Measurements from ENCODE around the gene STXBP3.
"Not testable (repeated sequence)": the region's sequence is repeated elsewhere in the genome, so short reads cannot be mapped to it uniquely, and the experiment has no call there.

The STXBP3 gene

DNA sequence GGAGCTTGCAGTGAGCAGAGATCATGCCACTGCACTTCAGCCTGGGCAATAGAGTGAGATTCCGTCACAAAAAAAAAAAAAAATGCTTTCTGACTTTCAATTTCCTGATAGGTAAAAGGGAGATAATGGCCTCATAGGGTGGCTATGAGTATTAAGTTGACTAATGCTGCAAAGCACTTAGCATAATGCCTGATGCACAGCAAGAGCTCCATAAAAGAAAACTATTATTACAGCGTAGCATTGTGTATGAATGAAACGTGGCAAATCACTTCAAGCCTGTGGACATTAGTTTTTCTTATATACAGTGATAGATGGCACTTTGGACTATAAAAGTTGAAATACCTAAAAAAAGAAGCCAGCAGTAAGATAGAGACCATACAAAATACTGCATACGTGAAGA lies 17.0 kb upstream of the STXBP3 start:
- DNase-seq: no peak

DNA sequence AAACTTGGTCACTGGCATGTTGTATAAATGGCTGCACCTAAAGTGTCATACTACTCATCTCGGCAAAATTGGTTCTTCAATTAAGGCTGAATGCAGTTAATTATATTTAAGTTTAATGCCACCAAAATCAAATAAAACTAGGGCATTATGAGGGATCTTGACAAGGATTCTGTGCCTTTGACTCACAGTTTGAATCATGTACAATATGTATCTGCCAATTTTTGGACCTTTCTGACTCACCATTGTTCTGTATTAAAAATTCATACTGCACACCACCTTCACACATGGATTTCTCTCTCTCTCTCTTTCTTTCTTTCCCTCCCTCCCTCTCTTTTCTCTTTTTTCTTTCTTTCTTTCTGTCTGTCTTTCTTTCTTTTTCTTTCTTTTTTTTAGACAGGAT lies 14.1 kb upstream of the STXBP3 start:
- DNase-seq: no peak

DNA sequence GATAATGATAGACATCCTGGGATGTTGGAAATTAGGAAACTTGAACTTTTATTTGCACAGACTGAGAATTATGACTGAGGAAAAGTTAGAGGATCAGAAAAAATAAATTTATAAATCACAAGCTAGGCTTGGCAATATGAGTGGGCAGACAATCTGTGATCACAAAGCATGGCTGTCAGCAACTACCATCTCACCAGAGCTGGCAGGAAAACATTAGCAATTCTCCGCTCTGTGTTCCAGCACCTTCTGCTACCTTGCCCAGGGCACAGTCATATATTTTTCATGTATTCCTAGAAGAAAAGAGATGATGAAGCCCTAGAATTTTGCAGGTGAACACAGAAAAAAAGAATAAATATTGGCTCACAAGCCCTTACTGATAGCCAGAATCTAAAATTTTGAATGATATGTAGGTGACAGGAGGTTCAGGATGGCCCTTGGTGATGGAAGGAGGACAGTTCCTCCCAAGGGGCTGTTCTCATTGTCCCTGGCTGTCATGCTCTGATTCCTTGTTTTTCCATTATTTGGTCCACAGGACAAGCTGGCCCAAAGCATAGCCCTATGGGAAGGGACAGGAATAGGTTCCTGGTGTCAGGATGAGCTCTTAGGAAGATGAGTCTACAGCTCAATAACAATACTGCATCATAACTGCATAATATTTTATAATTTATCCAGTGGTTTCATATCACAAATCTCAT lies 12.2 kb upstream of the STXBP3 start:
- DNase-seq: no peak

DNA sequence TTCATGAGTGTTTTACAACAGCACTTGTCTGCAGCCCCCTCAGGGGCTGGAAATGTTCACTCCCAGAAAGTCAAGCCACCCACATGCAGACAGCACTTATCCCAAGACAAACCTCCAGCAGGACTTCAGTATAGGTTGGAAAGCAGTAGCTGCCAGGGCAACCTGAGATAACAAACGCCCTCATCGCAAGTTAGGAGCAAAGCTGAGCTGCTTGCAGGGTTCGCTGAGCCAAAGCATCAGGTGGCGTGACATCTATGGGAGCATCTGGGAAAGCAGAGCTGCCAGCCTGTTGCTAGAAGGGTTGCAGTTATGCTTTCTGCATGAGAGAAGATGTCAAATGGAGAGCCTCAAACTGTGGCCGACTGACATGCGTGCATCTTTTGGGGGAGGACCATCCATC lies 4.2 kb upstream of the STXBP3 start:
- no peak for DNase-seq

DNA sequence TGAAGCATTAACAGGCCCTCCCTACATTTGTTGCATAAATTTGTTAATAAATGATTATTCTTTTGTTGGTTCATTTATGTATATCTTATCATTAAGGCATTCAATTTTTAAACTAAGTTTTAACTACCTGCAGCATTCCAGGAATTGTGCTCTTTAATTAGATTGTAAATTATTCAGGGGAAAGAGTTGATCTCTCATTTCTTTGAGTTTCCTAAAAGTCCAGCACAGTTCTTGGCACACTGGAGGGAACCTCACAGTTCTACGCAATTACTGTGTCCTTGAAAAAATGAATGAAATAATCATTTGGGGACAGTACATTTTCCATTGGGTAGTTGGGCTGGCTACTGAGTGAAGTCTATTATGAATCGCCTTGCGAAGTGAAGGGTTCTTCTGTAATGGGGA lies 493 bp upstream of the STXBP3 start:
- no peak for DNase-seq

DNA sequence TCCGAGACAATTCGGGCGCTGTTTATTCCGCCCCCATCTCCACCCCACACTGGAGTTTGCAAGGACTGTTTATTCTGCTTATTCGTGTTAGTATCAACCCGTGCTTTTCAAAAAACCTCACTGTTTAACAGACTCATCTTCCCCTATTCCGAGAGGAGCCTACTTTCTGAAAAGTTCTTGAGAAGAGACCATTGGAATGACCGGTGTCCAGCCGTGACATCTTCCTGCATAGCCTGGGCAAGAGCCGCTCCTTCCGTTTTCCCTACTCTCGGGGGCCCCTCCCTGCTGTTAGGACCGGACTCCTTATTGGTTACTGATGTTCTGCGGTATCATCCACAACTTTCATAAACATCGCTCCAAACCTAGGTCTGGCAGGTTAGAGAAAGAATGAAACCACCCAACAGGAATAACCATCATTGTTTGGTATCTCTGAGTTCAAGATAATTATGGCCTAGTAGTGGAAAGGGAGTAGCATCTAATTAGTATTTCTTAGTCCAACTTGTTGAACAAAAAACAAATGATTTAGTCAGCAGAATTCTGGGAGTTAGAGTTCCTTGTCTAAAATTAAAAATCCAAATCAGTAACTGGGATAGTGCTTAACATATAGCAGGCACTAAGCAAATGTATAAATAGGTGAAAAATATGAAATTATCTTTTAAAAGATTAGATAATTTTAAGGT lies 837 bp downstream of the STXBP3 start:
- DNase-seq: no peak

DNA sequence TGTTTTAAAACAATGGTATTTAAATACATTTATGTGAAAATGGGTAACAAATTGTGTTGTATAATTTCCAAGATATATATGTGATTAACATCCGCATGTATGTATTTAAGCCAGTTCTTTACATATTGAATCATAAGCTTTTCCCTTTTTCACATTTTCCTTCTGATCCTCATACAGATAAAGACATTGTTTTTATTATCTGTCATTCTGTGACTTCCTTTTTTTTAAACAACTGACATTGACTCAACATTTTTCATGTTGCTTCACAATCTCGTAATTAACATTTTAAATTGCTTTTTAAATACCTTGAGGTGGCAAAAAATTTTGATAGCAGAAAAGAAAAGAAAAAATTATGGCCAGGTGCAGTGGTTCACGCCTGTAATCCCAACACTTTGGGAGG lies 1.4 kb downstream of the STXBP3 start:
- no peak for DNase-seq

DNA sequence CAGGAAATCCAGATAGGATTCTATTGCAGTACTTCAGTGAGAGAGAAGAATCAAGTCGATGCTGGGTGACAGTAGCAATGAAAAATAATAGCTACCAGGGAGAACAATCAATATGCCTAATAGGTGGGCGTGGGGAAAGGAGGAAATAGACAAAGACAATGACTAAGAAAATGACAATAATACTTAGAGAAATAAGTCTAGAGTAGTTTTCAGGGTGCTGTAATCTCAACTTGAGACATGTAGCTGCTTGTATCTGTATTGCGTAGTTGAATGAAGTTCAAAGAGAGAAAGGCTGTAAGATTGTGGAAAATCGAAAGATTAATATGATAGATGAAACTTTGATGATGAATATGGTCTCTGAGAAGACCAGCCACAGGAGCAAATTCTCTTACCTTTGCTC lies 2.6 kb downstream of the STXBP3 start:
- DNase-seq: no peak

DNA sequence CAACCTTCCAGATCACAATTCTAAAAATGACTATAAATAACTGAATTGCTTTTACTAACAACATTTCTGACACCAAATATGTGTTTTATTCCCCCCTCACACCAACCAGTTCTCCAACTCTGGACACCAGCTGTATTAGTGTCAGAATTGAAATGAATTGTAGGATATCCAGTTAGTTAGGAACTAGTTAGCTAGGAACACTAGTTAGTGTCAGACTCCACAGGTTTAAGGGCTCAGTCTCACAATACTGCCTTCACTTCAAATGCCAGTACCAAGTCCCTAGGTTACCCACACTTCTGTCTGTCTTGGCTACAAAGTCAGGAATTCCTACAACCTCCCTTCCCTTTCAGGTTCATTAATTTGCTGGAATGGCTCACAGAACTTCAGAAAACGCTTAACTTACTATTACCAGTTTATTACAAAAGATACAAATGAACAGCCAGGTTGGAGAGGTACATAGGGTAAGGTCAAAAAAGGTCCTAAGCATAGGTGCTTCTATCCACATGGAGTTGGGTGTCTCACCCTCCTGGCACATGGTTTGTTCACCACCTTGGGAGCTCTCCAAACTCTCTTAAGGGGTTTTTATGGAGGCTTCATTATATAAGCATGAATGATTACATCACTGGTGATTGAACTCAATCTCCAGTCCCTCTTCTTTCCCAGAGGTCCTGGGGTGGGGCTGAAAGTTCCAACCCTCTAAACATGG lies 4.2 kb downstream of the STXBP3 start:
- no peak for DNase-seq

DNA sequence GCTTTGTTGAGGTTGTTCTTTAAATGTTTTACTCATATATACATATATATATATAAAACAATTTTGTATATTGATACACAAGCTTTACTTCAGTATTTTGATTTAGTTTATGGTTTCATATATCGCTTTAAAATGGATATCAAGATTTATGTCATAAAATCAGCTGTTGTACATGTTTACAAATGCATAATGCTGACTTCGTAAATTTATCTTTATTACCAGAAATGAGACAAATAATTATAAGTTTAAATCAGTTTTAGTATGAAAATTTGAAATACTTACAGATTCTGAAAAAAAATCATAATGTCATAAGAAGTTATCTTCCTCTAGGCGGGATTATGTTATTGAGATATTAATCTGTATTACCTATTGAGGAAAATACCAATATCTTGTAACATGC lies 6.9 kb downstream of the STXBP3 start:
- DNase-seq: no peak

DNA sequence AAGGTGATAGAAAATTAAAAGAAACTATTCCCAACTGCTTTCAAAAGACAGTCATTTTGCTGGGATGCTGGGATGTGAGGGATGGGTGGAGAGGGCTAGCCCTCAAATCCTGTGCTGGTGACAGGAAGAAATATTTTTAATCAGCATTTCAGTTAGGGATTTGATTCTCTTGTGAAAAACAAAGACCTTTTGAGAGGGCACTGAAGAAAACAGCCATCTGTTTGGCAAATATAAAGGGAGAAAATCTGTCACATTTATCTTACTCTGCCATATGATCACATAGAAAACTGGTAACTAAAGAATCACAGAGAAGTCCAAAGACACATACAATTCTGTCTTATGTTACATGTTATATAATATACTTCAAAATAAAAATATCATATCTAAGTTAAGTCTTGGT lies 12.3 kb downstream of the STXBP3 start:
- no peak for DNase-seq

DNA sequence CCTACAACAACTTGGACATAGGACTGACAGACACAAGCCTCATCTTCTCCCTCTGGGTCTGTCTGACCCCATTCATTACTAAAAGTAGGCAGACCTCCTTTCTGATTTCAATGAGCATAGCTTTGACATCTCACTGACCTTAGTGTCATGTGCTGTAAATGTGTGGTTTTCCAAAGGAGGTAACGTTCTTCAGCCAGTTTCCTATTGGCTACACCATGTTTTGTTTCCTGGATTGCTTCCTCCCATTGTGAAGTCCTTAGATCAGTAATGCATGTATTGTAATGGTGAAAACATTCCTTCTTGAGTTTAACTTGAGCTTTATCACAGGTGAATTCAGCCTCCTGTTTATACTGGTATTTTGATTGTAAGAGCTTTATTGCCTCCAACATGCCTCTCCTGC lies 20.6 kb downstream of the STXBP3 start:
- DNase-seq: no peak

DNA sequence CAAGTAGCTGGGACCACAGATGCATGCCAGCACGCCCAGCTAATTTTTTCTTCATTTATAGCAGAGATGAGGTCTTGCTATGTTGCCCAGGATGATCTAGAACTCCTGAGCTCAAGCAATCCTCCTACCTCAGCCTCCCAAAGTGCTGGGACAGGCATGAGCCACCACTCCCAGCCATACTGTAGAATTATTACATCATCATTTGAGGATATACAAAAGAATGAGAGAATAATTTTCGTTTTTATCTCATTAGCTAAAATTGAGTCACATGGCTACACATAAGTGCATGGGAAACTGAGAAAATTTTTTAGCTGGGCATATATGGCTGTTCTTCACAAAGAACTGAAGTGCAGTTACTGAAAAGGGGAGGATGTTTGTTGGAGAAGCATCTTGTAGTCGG lies 21.2 kb downstream of the STXBP3 start:
- no peak for DNase-seq

DNA sequence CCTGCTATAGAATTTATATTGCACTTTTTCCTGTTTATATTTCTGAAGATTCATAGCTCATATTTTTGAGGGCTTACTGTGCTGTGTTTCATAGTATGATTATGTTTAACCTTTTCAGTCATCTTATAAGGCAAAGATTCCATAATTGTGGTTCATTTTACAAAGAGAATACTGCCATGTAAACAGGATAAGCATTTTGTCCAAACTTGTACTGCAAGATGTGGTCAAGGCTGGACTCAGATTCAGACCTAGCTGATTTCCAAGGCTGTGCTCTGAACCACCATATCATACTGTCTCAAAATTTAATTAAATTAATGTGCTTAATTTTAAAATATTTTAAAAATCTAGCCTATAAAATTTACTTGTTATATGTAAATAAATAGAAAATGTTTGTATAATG lies 31.4 kb downstream of the STXBP3 start:
- no peak for DNase-seq

DNA sequence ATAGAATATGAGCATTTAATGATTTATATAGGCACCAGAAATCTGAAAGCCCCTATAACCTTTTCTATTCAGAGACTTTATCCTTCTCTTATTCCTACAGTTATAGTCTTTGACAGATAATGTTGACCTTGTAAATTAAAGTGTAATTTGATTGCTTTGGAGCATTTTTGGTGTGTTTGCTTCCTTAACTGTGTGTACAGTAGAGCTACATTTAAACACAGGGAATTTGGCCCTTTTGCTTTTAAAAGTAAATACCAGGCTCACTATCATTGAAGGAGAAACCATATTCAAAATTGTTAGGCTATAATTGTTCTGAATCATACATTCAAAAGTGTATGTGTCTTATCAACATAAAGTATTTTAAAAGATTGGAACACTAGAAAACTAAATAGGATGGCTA lies 33.0 kb downstream of the STXBP3 start:
- no peak for DNase-seq

DNA sequence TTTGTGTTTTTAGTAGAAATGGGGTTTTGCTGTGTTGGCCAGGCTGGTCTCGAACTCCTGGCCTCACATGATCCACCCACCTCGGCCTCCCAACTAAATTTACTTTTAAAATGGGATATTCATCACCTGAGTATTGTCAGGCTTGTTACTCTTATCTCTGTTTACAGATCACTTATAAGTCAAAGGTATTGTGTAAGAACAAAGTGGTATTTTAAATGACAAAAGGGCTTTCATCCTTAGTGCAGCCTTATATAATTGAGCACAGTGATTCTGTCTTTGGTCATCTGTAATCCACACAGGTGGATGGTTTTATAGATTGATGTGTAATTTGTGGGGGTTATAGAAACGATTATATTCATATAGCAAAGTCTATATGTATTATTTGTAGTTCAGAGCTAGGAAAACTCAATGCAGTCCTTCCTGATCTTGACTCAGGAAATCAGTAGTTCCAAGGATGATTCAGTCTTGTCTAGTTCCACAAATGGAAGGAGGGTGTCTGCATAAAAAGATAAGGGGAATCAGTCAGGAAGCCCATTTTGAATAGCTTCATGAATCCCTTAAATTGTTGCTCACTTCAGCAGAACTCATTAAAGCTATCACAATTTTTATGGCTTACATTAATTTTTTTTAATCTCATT lies 34.6 kb downstream of the STXBP3 start:
- no peak for DNase-seq

DNA sequence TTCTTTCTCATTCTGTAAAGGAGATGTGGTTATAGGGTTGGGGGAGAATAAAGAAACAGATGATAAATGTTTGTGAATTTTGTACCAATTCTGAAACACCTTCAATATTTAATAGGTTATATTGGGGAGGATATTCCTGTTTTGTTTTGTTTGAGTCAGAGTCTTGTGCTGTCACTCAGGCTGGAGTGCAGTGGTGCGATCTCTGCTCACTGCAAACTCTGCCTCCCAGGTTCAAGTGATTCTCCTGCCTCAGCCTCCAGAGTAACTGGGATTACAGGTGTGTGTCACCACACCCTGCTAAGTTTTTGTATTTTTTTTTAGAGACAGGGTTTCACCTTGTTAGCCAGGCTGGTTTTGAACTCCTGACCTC lies 35.1 kb downstream of the STXBP3 start:
- not testable (repeated sequence) for DNase-seq

DNA sequence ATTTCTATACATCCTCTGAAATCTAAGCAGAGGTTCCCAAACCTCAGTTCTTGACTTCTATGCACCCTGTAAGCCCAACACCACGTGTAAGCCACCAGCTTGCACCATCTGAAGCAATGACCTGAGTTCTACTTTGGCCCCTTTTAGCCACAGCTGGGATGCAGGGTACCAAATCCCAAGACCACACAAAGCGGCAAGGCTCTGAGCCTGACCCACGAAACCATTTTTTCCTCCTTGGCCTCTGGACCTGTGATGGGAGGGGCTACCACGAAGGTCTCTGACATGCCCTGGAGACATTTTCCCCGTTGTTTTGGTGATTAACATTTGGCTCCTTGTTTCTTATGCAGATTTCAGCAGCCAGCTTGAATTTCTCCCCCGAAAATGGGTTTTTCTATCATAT lies 38.8 kb downstream of the STXBP3 start:
- no peak for DNase-seq

DNA sequence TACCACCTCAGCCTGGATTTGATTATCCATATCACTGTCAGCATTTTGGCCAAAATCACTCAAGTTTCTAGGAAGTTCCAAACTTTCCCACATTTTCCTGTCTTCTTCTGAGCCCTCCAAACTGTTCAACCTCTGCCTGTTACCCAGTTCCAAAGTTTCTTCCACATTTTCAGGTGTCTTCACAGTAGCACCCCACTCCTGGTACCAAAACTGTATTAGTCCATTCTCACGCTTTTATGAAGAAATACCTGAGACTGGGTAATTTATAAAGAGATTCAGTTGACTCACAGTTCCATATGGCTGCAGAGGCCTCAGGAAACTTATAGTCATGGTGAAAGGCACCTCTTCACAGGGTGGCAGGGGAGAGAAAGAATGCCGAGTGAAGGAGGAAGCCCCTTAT lies 39.4 kb downstream of the STXBP3 start:
- no peak for DNase-seq

DNA sequence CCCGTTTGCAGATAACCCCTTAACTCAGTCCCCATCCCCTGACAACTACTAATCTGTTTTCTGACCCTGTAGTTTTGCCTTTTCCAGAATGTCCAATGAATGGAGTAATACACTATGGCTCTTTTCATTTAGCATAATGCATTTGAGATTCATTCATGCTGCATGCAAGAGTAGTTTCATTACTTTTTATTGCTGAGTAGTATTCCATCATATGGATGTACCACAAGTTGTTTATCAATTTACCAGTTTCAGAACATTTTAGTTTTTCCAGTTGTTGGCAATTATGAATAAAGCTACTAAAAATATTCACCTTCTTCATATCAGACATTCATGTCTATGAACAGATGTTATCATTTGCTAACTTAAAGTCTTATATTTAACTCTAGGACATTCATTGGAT lies 45.3 kb downstream of the STXBP3 start:
- no peak for DNase-seq

DNA sequence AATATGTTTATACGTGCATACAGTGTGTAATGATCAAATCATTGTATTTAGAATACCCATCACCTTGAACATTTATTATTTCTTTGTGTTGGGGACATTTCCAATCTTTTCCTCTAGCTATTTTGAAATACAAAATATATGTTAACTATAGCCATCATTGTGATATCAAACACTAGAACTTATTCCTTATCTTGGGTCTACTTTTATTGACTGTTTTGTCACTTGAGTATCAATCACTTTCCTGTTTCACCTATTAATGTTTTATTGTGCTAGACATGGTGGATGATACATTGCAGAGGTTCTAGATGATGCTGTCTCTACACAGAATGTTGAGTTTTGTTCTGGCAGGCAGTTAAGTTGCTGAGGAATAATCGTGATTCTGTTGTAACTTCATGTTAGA lies 45.9 kb downstream of the STXBP3 start:
- no peak for DNase-seq

DNA sequence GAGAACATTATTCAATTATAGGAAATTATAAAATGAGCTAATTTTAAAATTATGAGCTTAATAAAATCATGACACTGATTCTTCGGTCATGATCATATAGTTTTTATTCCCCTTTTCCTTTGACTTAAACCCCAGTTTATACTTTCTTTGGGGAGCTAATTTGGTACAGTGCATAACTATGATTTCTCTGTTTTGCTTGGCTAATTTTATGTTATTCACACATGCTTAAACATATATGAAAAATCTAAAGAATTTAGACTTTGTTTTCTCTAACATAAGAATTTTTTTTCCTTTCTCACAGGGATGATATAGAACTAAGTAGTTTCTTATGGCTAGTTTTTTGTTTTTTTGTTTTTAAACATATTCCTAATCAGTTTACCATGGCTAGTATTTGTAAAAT lies 52.5 kb downstream of the STXBP3 start:
- no peak for DNase-seq

DNA sequence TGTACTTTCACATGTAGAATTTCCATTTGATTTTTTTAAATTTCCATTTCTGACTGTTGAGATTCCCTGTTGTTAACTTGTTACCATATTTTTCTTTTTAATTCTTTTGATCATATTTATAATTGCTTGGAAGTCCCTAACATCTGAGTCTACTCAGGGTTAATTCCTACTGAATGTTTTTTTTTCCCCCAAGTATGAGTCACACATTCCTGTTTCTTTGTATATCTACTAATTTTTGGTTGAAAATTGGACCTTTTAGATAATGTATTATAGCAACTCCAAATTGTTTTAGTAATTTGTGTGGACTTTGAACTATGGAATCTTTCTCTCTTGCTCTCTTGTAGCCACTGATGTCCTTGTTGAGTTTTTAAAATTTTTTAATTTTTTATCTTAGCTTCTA lies 54.6 kb downstream of the STXBP3 start:
- no peak for DNase-seq

DNA sequence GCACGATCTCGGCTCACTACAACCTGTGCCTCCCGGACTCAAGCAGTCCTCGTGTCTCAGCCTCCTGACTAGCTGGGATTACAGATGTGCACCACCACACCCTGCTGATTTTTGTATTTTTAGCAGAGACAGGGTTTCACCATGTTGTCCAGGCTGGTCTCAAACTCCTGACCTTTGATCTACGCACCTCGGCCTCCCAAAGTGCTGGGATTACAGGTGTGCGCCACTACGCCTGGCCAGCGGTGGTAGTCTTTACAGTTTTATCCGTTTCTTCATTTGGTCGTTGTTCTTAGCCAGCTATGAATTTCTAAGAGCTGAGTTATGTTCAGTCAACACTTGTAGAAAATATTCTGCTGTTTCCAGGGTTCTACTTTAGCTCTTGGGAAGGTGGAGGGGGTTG lies 57.1 kb downstream of the STXBP3 start:
- DNase-seq: no peak

Measured in SIG-M5 (cell line).